Vagina (tissue), 2 donors: Measurements from ENCODE around the gene SUPT7L.

Experiments
- CTCF ChIP-seq, 3 experiments: fragments of 450-650 bp in 2 of 3; fragments of 200-600 bp in 1 of 3; sonication (generic) in 1 of 3; IDR thresholded peaks; one replicate each; pipeline ENCODE4 v1.5.1; 2017 to 2019; ENCODE audit warnings: antibody characterized with exemption in 3 of 3, mild to moderate bottlenecking in 2 of 3, moderate library complexity in 2 of 3
- POLR2A ChIP-seq, 2 donors: fragments of 450-650 bp; IDR thresholded peaks; one replicate each; pipeline ENCODE4 v1.6.1; 2017; ENCODE audit warnings: antibody characterized with exemption in 2 of 2, mild to moderate bottlenecking in 2 of 2, moderate library complexity in 2 of 2

- TF ChIP-seq CTCF (IDR thresholded peaks at IDR 0.05) (no peak), POLR2A (IDR thresholded peaks at IDR 0.05) (no peak)
Observed at GRCh38 chr2:27680571-27680970, 17.2 kb upstream of the SUPT7L start.
